ENCODE results near the gene IPO5. TPM values are rescaled to one million over a fixed set of nuclear protein-coding genes. Genes with fewer than 3 reads are reported as not detected.

The IPO5 gene
- total RNA-seq, 2 experiments from 2014 or later = 81.8 to 116 TPM

GRCh38 chr13:97979556-97979955 is 26.1 kb downstream of the IPO5 start:
- no peak overlapping the region for H3K4me3 ChIP-seq (ENCODE audit: low read depth, low read length, poor library complexity, severe bottlenecking)
- H3K79me2 ChIP-seq (ENCODE audit: insufficient read depth, low read depth, low read length) = peaks cover 64% of the 10 kb centered on the region
- ChIA-PET CTCF (ENCODE audit: unreplicated experiment) (no interaction called here), POLR2A (interaction anchor here (1.4 kb wide), 1 partner anchor 26 kb away, joined by 4 read pairs; the partner anchor contains the start of gene IPO5)
- H2AFZ ChIP-seq (ENCODE audit: low read length) = no peak overlapping the region
- intact Hi-C loops (cut with micrococcal nuclease; ENCODE audit: unreplicated experiment) = loop anchor here (5.0 kb wide), 1 partner anchor 122 kb away; no protein-coding TSS in a partner anchor
- H3K9me3 ChIP-seq (ENCODE audit: low read length) = no peaks in the 10 kb centered on the region
- peaks cover 44% of the 10 kb centered on the region for H3K36me3 ChIP-seq (ENCODE audit: insufficient read depth, low read length)
- peaks cover 30% of the 10 kb centered on the region for H4K20me1 ChIP-seq (ENCODE audit: insufficient read depth, low read length)
- H3K4me1 ChIP-seq (ENCODE audit: insufficient read depth, low read length, poor library complexity, severe bottlenecking) = peaks cover 31% of the 10 kb centered on the region
- TF ChIP-seq EZH2phosphoT487 (IDR thresholded peaks at IDR 0.05; ENCODE audit: borderline replicate concordance, low read depth, low read length) (no peak), CTCF (conservative IDR thresholded peaks at IDR 0.05; ENCODE audit: low read length) (no peak)
- DNase-seq (ENCODE audit: low spot score) = no peak
- H3K4me2 ChIP-seq (ENCODE audit: low read length) = peak overlapping the region; percentile 20; the same call in 1 of the 2 replicates
- no peak overlapping the region for H3K27ac ChIP-seq (ENCODE audit: low read depth, low read length, poor library complexity, severe bottlenecking)
- no TSS peak for BruUV-seq (replicated peaks)
- no peaks in the 10 kb centered on the region for H3K9me2 ChIP-seq (ENCODE audit: insufficient read depth, low read length)

GRCh38 chr13:97982286-97982685 is 28.8 kb downstream of the IPO5 start:
- CTCF ChIA-PET (ENCODE audit: unreplicated experiment) = no interaction called here
- DNase-seq (ENCODE audit: low spot score) = no peak
- Histone ChIP-seq H3K4me1 (ENCODE audit: insufficient read depth, low read length, poor library complexity, severe bottlenecking) (peaks cover 31% of the 10 kb centered on the region), H3K79me2 (ENCODE audit: insufficient read depth, low read depth, low read length) (peaks cover 59% of the 10 kb centered on the region), H3K27ac (ENCODE audit: low read depth, low read length, poor library complexity, severe bottlenecking) (no peak overlapping the region), H3K36me3 (ENCODE audit: insufficient read depth, low read length) (peaks cover 70% of the 10 kb centered on the region), H3K4me2 (ENCODE audit: low read length) (no peak overlapping the region), H2AFZ (ENCODE audit: low read length) (no peak overlapping the region), H4K20me1 (ENCODE audit: insufficient read depth, low read length) (peaks cover 30% of the 10 kb centered on the region), H3K4me3 (ENCODE audit: low read depth, low read length, poor library complexity, severe bottlenecking) (no peak overlapping the region), H3K9me3 (ENCODE audit: low read length) (no peaks in the 10 kb centered on the region), H3K9me2 (ENCODE audit: insufficient read depth, low read length) (no peaks in the 10 kb centered on the region)
- BruUV-seq (replicated peaks) = no TSS peak
- no peak for TF ChIP-seq EZH2phosphoT487 (IDR thresholded peaks at IDR 0.05; ENCODE audit: borderline replicate concordance, low read depth, low read length)
- POLR2A ChIA-PET = interaction anchor here (0.7 kb wide), 1 partner anchor 715 kb away, joined by 3 read pairs; no protein-coding TSS in a partner anchor
- intact Hi-C loops (cut with micrococcal nuclease; ENCODE audit: unreplicated experiment) = no loop called here

GRCh38 chr13:97986835-97987234 is 33.4 kb downstream of the IPO5 start:
- Histone ChIP-seq H4K20me1 (ENCODE audit: insufficient read depth, low read length) (no peaks in the 10 kb centered on the region), H3K9me3 (ENCODE audit: low read length) (no peaks in the 10 kb centered on the region), H3K27ac (ENCODE audit: low read depth, low read length, poor library complexity, severe bottlenecking) (no peak overlapping the region), H3K79me2 (ENCODE audit: insufficient read depth, low read depth, low read length) (peaks cover 15% of the 10 kb centered on the region; the same call in 1 of the 2 replicates), H3K9me2 (ENCODE audit: insufficient read depth, low read length) (no peaks in the 10 kb centered on the region), H3K4me2 (ENCODE audit: low read length) (no peak overlapping the region), H2AFZ (ENCODE audit: low read length) (no peak overlapping the region), H3K36me3 (ENCODE audit: insufficient read depth, low read length) (peaks cover 95% of the 10 kb centered on the region), H3K4me3 (ENCODE audit: low read depth, low read length, poor library complexity, severe bottlenecking) (no peak overlapping the region), H3K4me1 (ENCODE audit: insufficient read depth, low read length, poor library complexity, severe bottlenecking) (no peaks in the 10 kb centered on the region)
- DNase-seq (ENCODE audit: low spot score) = peak; percentile 9
- intact Hi-C loops (cut with micrococcal nuclease; ENCODE audit: unreplicated experiment) = loop anchor here (5.0 kb wide), 1 partner anchor 35 kb away; no protein-coding TSS in a partner anchor
- ChIA-PET POLR2A (interaction anchor here (0.6 kb wide), 1 partner anchor 9 kb away, joined by 3 read pairs; no protein-coding TSS in a partner anchor), CTCF (ENCODE audit: unreplicated experiment) (no interaction called here)
- BruUV-seq (replicated peaks) = no TSS peak
- TF ChIP-seq EZH2phosphoT487 (IDR thresholded peaks at IDR 0.05; ENCODE audit: borderline replicate concordance, low read depth, low read length) (no peak), CTCF (conservative IDR thresholded peaks at IDR 0.05; ENCODE audit: low read length) (no peak)
